HG03139 (cell line): ENCODE data around the gene DESI1.
A peak's percentile ranks its signal among the peaks of the same experiment; 100 is the strongest.
"Not testable (repeated sequence)": the region's sequence is repeated elsewhere in the genome, so short reads cannot be mapped to it uniquely, and the experiment has no call there.

ENCODE experiments used
- ATAC-seq: cut with Tn5 transposase; IDR thresholded peaks from one replicate; pipeline ENCODE4 v1.9.1; 2021; ENCODE audit not compliant: unreplicated experiment

The DESI1 gene

GRCh38 chr22:41620589-41621098 lies at the start of gene DESI1:
DESI1 (minus strand) TSS chr22:41621043; CDS start chr22:41620839, 204 bp downstream.
- ATAC-seq, result peak; percentile 62

- ATAC-seq, result no peak
Measured at GRCh38 chr22:41668971-41669911, 48.4 kb upstream of the DESI1 start.

GRCh38 chr22:41664951-41665350 lies 44.1 kb upstream of the DESI1 start:
- no peak for ATAC-seq

- no peak for ATAC-seq
Measured at GRCh38 chr22:41664490-41664889, 43.6 kb upstream of the DESI1 start.

GRCh38 chr22:41663594-41663993 lies 42.8 kb upstream of the DESI1 start:
- not testable (repeated sequence) for ATAC-seq

- no peak for ATAC-seq
Measured at GRCh38 chr22:41661713-41662112, 40.9 kb upstream of the DESI1 start.

- no peak for ATAC-seq
Measured at GRCh38 chr22:41661088-41661487, 40.2 kb upstream of the DESI1 start.

GRCh38 chr22:41660416-41660815 lies 39.6 kb upstream of the DESI1 start:
- ATAC-seq, result no peak

- ATAC-seq, result no peak
Measured at GRCh38 chr22:41659941-41660340, 39.1 kb upstream of the DESI1 start.

GRCh38 chr22:41658869-41659268 lies 38.0 kb upstream of the DESI1 start:
- no peak for ATAC-seq

GRCh38 chr22:41657709-41658108 lies 36.9 kb upstream of the DESI1 start:
- no peak for ATAC-seq

GRCh38 chr22:41656556-41656955 lies 35.7 kb upstream of the DESI1 start:
- ATAC-seq, result no peak

GRCh38 chr22:41654322-41654721 lies 33.5 kb upstream of the DESI1 start:
- no peak for ATAC-seq

GRCh38 chr22:41650821-41651220 lies 30.0 kb upstream of the DESI1 start:
- ATAC-seq, result no peak

GRCh38 chr22:41650229-41650628 lies 29.4 kb upstream of the DESI1 start:
- no peak for ATAC-seq

GRCh38 chr22:41648432-41648831 lies 27.6 kb upstream of the DESI1 start:
- no peak for ATAC-seq

- no peak for ATAC-seq
Measured at GRCh38 chr22:41647771-41648170, 26.9 kb upstream of the DESI1 start.

GRCh38 chr22:41642331-41643110 lies 21.7 kb upstream of the DESI1 start:
- ATAC-seq, result no peak

GRCh38 chr22:41641854-41642253 lies 21.0 kb upstream of the DESI1 start:
- ATAC-seq, result no peak

- ATAC-seq, result no peak
Measured at GRCh38 chr22:41638748-41639147, 17.9 kb upstream of the DESI1 start.

- no peak for ATAC-seq
Measured at GRCh38 chr22:41638124-41638523, 17.3 kb upstream of the DESI1 start.

GRCh38 chr22:41637623-41638022 lies 16.8 kb upstream of the DESI1 start:
- ATAC-seq, result not testable (repeated sequence)
